H1 (cell line): Measurements from ENCODE around the gene RESP18. TPM values are rescaled to one million over a fixed set of nuclear protein-coding genes. Genes with fewer than 3 reads are reported as not detected.
A peak's percentile ranks its signal among the peaks of the same experiment; 100 is the strongest.

Experiments
- CREB1 ChIP-seq: IDR thresholded peaks from 2 replicates; pipeline ENCODE4 v1.6.1; 2012; ENCODE audit warnings: inconsistent platforms
- CTBP2 ChIP-seq: IDR thresholded peaks from 2 replicates; pipeline ENCODE4 v1.7.0; 2011; ENCODE audit warnings: borderline replicate concordance, mild to moderate bottlenecking, moderate library complexity, mixed read lengths, low read length; ENCODE audit not compliant: insufficient read depth, insufficient read length
- EGR1 ChIP-seq: IDR thresholded peaks from 2 replicates; pipeline ENCODE4 v1.6.1; 2011; ENCODE audit warnings: low read depth, low read length, borderline replicate concordance
- EZH2 ChIP-seq: fragments of 200-600 bp; sonication (generic); IDR thresholded peaks from 2 replicates; pipeline ENCODE4 v1.7.1; 2012; ENCODE audit warnings: low read depth, mild to moderate bottlenecking, moderate library complexity, low read length, inconsistent platforms; ENCODE audit not compliant: severe bottlenecking
- JUN ChIP-seq: IDR thresholded peaks from 2 replicates; pipeline ENCODE4 v1.6.1; 2011; ENCODE audit warnings: low read depth, mild to moderate bottlenecking, improper control_type of control experiment, low read length
- KDM5A ChIP-seq: fragments of 200-600 bp; IDR thresholded peaks from 2 replicates; pipeline ENCODE4 v1.7.1; 2012; ENCODE audit warnings: mild to moderate bottlenecking, low read length, inconsistent platforms, mixed read lengths
- RAD21 ChIP-seq, 2 experiments: IDR thresholded peaks in 1 of 2; conservative IDR thresholded peaks in 1 of 2; 2 replicates each; pipeline ENCODE4 v1.6.1; 2011; ENCODE audit warnings: low read depth in 2 of 2, low read length in 2 of 2, improper control_type of control experiment in 1 of 2, inconsistent platforms in 1 of 2, mild to moderate bottlenecking in 1 of 2, moderate library complexity in 1 of 2
- RXRA ChIP-seq: IDR thresholded peaks from 2 replicates; pipeline ENCODE4 v1.6.1; 2011; ENCODE audit warnings: low read depth, mild to moderate bottlenecking, low read length, moderate library complexity; ENCODE audit not compliant: insufficient read depth
- SIN3A ChIP-seq, 2 experiments: IDR thresholded peaks in 1 of 2; conservative IDR thresholded peaks in 1 of 2; 2 replicates each; pipeline ENCODE4 v1.6.1; 2011 to 2012; ENCODE audit warnings: low read length in 2 of 2, improper control_type of control experiment in 1 of 2, low read depth in 1 of 2, mild to moderate bottlenecking in 1 of 2
- TAF1 ChIP-seq: IDR thresholded peaks from 2 replicates; pipeline ENCODE4 v1.6.1; 2011; ENCODE audit warnings: mild to moderate bottlenecking, low read depth, low read length
- TAF7 ChIP-seq: optimal IDR thresholded peaks from 2 replicates; pipeline ENCODE3; 2011; ENCODE audit warnings: low read depth, mild to moderate bottlenecking, inconsistent platforms, low read length, moderate library complexity, borderline replicate concordance
- ZNF274 ChIP-seq: IDR thresholded peaks from 2 replicates; pipeline ENCODE4 v1.7.0; 2012; ENCODE audit warnings: low read length, borderline replicate concordance; ENCODE audit errors: extremely low read depth
- polyA plus RNA-seq, 7 experiments: library from polyadenylated mRNA; depleted of rRNA in 3 of 7; stranded (reverse) in 5 of 7; unstranded in 2 of 7; fragments of >200 nt in 5 of 7; fragments of 200-250 nt in 2 of 7; gene quantifications; 1 replicate in 5 of 7; 2 replicates in 1 of 7; 4 replicates in 1 of 7; pipeline versions ENCODE4 v1.2.1 to v1.2.3, GENCODE V29; 2011 to 2013; ENCODE audit warnings: missing spikeins in 2 of 7, mixed read lengths in 2 of 7
- total RNA-seq: library from RNA; stranded (reverse); fragmentation: NEBNext Ultra II Directional; extraction: Animal tissue kit (Norgen Biotek cat#: 25700); gene quantifications from 2 replicates; pipeline ENCODE4 v1.2.1, GENCODE V29; 2021
- TF ChIP-seq, protein P1 (sequence below): IDR thresholded peaks from 2 replicates; pipeline ENCODE4 v1.6.1; 2012; ENCODE audit warnings: inconsistent platforms
- TF ChIP-seq, protein P2 (sequence below): IDR thresholded peaks from 2 replicates; pipeline ENCODE4 v1.6.1; 2011; ENCODE audit warnings: low read length, improper control_type of control experiment
- TF ChIP-seq, protein P3 (sequence below): IDR thresholded peaks from 2 replicates; pipeline ENCODE4 v1.6.1; 2012; ENCODE audit warnings: inconsistent platforms

The RESP18 gene
- total and polyA plus RNA-seq, 2 of the 8 experiments (the other 6 are each of a cell fraction or from before 2014, with no cell fraction given), result not detected

DNA sequence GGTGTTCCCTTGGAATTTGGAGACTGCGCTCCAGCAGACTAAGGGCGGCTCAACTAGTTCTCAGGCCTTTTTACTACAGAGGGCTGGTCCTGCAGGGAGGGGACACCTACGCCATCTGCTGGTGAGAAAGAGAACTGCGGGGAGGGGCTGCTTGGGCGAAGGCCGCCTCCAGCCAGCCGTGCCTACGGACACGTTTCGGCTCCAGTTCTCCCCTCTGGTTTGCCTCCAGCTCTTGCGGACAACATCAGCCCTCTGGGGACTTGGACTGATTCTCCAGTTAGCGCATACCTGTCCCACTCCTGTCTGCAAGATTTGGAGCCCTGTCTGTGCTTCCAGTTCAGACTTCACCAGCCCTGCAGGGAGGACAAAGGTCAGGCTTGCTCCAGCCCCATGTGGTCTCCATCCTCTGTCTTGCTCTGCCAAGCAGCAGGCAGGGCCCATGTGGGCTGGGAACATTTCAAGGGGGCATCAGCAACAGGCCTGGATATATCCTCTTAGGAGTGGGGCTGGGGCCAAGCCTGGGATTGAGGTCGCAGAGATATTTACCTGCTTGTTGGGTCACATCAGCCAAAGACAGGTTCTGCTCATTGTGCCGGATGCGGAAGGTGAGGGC lies 33.7 kb downstream of the RESP18 start (continued):
- peak; percentile 72 to 77 for TF ChIP-seq RAD21 (IDR thresholded peaks at IDR 0.05 in 1 of 2, conservative IDR thresholded peaks at IDR 0.05 in 1 of 2; ENCODE audit: low read depth in 2 of 2, low read length in 2 of 2)
- TF ChIP-seq SIN3A (conservative IDR thresholded peaks at IDR 0.05 in 1 of 2, IDR thresholded peaks at IDR 0.05 in 1 of 2; ENCODE audit: low read depth in 1 of 2, low read length in 2 of 2), result no peak
- TF ChIP-seq RXRA, result no peak
- no peak for TF ChIP-seq KDM5A
- TF ChIP-seq, protein P1, sequence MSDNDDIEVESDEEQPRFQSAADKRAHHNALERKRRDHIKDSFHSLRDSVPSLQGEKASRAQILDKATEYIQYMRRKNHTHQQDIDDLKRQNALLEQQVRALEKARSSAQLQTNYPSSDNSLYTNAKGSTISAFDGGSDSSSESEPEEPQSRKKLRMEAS, result peak; percentile 54
- TF ChIP-seq TAF1, result no peak
- TF ChIP-seq JUN, result no peak
- TF ChIP-seq CTBP2, result no peak
- TF ChIP-seq, protein P2, sequence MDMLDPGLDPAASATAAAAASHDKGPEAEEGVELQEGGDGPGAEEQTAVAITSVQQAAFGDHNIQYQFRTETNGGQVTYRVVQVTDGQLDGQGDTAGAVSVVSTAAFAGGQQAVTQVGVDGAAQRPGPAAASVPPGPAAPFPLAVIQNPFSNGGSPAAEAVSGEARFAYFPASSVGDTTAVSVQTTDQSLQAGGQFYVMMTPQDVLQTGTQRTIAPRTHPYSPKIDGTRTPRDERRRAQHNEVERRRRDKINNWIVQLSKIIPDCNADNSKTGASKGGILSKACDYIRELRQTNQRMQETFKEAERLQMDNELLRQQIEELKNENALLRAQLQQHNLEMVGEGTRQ, result no peak
- TF ChIP-seq EGR1, result no peak
- peak; percentile 15 for TF ChIP-seq TAF7
- no peak for TF ChIP-seq EZH2
- TF ChIP-seq, protein P3, sequence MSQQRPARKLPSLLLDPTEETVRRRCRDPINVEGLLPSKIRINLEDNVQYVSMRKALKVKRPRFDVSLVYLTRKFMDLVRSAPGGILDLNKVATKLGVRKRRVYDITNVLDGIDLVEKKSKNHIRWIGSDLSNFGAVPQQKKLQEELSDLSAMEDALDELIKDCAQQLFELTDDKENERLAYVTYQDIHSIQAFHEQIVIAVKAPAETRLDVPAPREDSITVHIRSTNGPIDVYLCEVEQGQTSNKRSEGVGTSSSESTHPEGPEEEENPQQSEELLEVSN, result no peak
- TF ChIP-seq CREB1, result no peak
- no peak for TF ChIP-seq ZNF274
